Colonic mucosa (tissue), 4 donors: ENCODE data around the gene CABLES2. TPM values are rescaled to one million over a fixed set of nuclear protein-coding genes. Genes with fewer than 3 reads are reported as not detected.

Experiments used
- DNase-seq: peaks from one replicate; pipeline ENCODE4 v3.0.0-alpha.2; 2020
- H3K27ac ChIP-seq: fragments of 200-600 bp; one replicate; pipeline ENCODE4 v1.8.0; 2021
- H3K27me3 ChIP-seq: fragments of 200-600 bp; one replicate; pipeline ENCODE4 v1.8.0; 2021
- H3K36me3 ChIP-seq: fragments of 200-600 bp; one replicate; pipeline ENCODE4 v1.8.0; 2021
- H3K4me1 ChIP-seq: fragments of 200-600 bp; one replicate; pipeline ENCODE4 v1.8.0; 2021; ENCODE audit warnings: mild to moderate bottlenecking
- H3K4me3 ChIP-seq: fragments of 200-600 bp; one replicate; pipeline ENCODE4 v1.8.0; 2021
- H3K9ac ChIP-seq, 2 donors: one replicate each; pipeline ENCODE4 v1.7.0; 2013; ENCODE audit warnings: control low read depth in 2 of 2, low read depth in 2 of 2, low read length in 2 of 2
- H3K9me3 ChIP-seq: fragments of 200-600 bp; one replicate; pipeline ENCODE4 v1.8.0; 2021
- intact Hi-C: fragments of 100-400 bp; cut with DNase I; formaldehyde crosslinking; loops from one replicate; pipeline ENCODE4 v1.14.1; 2022
- total RNA-seq, 2 donors: library from RNA; stranded (reverse); fragmentation: NEBNext Ultra II Directional in 1 of 2; extraction: Animal tissue kit (Norgen Biotek cat#: 25700) in 1 of 2; gene quantifications; one replicate each; pipeline ENCODE4 v1.2.1, GENCODE V29; 2021
- TF ChIP-seq, protein P1 (sequence below): fragments of 200-600 bp; IDR thresholded peaks from one replicate; pipeline ENCODE4 v1.8.0; 2022; ENCODE audit warnings: antibody characterized with exemption, mild to moderate bottlenecking
- donor health status: healthy.
- donor health status: DM: no; HTN: no; CAD: no.
- donor health status: DM: no; HTN: no; CAD: no.

Gene CABLES2
- total RNA-seq, 2 donors from 2014 or later, result 7.8 to 10.5 TPM

DNA sequence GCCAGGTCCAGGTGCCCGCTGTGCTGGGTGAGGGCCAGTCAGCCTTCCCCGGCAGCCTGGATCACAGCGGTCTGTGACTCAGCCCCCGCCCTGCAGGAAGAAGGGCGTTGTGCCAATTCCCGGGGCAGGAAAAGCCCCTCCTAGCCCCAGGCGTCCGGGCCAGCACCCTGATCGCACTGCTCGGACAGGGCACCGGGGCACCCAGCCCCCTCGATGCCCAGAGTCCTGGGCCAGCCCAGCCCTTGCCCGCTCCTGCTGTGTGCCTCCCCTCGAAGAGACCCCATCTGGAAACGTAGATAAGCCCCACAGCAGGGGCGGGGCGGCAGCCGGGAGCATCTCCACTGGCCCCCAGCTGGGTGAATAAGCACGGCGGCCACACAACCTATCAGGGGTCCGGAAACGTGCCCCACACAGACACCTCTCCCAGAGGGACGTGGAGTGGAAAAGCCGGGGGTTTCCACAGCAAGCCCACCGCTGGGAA lies 49.9 kb downstream of the CABLES2 start:
- H3K4me1 ChIP-seq, result no peaks in the 10 kb centered on the region
- intact Hi-C loops, result no loop called here

DNA sequence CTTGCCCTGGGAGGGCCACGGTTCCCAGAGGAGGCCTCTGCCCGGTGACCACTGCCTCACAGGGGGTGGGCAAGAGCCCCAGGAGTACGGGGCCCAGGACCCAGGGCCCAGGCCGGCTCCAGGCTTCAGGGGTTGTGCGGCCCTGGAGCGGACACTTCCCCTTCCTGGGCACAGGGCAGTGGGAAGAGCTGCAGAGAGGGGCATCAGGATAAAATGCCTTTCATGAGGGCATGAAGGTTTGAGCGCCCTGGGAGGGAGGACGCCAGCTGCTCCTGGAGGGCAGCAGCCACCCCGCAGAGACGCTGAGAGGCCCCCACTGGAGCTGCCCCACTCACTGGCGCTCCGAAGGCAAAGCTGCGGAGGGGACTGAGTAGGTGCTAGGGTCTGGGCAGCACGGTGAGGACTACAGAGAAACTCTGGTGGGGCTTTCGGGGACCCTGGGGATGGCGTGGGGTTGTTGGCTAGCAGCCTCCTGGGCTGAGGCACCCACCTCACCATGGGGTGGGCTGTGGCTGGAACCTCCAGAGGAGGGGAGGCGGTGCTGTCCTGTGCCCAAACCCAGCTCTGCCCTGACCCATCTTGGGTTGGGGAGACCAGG lies 50.4 kb downstream of the CABLES2 start:
- no peak overlapping the region for H3K4me3 ChIP-seq
- DNase-seq, result no peak
- intact Hi-C loops, result no loop called here
- no peaks in the 10 kb centered on the region for H3K9me3 ChIP-seq
- peak overlapping the region in 1 of 2 donors; percentile 32 for H3K9ac ChIP-seq
- TF ChIP-seq, protein P1, sequence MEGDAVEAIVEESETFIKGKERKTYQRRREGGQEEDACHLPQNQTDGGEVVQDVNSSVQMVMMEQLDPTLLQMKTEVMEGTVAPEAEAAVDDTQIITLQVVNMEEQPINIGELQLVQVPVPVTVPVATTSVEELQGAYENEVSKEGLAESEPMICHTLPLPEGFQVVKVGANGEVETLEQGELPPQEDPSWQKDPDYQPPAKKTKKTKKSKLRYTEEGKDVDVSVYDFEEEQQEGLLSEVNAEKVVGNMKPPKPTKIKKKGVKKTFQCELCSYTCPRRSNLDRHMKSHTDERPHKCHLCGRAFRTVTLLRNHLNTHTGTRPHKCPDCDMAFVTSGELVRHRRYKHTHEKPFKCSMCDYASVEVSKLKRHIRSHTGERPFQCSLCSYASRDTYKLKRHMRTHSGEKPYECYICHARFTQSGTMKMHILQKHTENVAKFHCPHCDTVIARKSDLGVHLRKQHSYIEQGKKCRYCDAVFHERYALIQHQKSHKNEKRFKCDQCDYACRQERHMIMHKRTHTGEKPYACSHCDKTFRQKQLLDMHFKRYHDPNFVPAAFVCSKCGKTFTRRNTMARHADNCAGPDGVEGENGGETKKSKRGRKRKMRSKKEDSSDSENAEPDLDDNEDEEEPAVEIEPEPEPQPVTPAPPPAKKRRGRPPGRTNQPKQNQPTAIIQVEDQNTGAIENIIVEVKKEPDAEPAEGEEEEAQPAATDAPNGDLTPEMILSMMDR, result no peak
- H3K27ac ChIP-seq, result peak overlapping the region; percentile 67
- H3K27me3 ChIP-seq, result no peaks in the 10 kb centered on the region
- no peaks in the 10 kb centered on the region for H3K4me1 ChIP-seq
- no peaks in the 10 kb centered on the region for H3K36me3 ChIP-seq

More for the DNA sequence above, 49.9 kb downstream of the CABLES2 start:
- peak overlapping the region in 1 of 2 donors; percentile 32 for H3K9ac ChIP-seq
- no peaks in the 10 kb centered on the region for H3K9me3 ChIP-seq
- no peak overlapping the region for H3K4me3 ChIP-seq
- TF ChIP-seq, protein P1, result no peak
- no peaks in the 10 kb centered on the region for H3K36me3 ChIP-seq
- H3K27me3 ChIP-seq, result no peaks in the 10 kb centered on the region
- no peak for DNase-seq
- H3K27ac ChIP-seq, result peak overlapping the region; percentile 67

DNA sequence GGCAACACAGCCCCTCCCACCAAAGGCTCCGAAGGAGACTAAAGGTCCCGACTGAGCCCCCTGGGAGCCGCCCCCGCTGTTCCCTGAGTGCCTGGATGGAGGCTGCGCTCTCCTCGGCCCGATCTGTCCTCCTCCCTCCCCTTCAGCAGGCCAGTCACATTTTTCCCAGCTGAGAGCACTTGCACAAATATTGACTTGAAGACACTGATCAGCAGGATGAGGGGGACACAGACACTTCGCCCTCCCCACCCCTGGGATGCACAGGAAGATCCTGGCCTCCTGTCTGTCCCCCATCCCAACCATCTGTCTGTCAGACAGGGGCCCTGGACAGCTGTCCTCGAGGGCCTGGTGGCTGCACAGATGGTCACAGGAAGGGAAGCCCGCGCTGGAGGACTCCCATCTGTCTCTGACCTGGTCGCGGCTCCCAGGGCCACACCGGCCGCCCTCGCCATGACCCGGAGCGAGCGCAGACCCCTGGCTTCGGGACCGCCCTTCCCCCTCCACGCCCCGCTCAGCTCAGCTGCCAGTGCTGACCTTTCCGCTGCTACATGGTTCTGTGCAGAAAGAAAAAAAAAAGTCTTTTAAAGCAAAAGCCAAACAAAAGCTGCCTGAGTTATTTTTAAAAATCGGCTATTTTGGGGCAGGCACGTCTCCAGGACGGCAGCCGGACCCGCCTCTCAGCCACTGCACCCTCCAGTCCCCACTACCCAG lies 51.1 kb downstream of the CABLES2 start:
- no peak for DNase-seq
- no peaks in the 10 kb centered on the region for H3K36me3 ChIP-seq
- no peaks in the 10 kb centered on the region for H3K27me3 ChIP-seq
- no peaks in the 10 kb centered on the region for H3K4me1 ChIP-seq
- TF ChIP-seq, protein P1, result no peak
- intact Hi-C loops, result no loop called here
- no peaks in the 10 kb centered on the region for H3K9me3 ChIP-seq
- H3K9ac ChIP-seq, result peak overlapping the region; percentile 35 to 41
- peak overlapping the region; percentile 67 for H3K27ac ChIP-seq
- H3K4me3 ChIP-seq, result no peak overlapping the region

- Histone ChIP-seq H3K27me3 (no peaks in the 10 kb centered on the region), H3K4me3 (no peak overlapping the region), H3K27ac (peak overlapping the region; percentile 67), H3K9me3 (no peaks in the 10 kb centered on the region), H3K9ac (peak overlapping the region in 1 of 2 donors; percentile 50), H3K4me1 (no peaks in the 10 kb centered on the region), H3K36me3 (no peaks in the 10 kb centered on the region)
- TF ChIP-seq, protein P1, result no peak
- intact Hi-C loops, result no loop called here
- DNase-seq, result no peak
Observed at GRCh38 chr20:62355516-62355877, 51.6 kb downstream of the CABLES2 start.

GRCh38 chr20:62354811-62355341 lies 52.2 kb downstream of the CABLES2 start:
- Histone ChIP-seq H3K27ac (peak overlapping the region; percentile 67), H3K4me3 (no peak overlapping the region), H3K36me3 (no peaks in the 10 kb centered on the region), H3K9me3 (no peaks in the 10 kb centered on the region), H3K9ac (peak overlapping the region in 1 of 2 donors; percentile 50), H3K4me1 (peaks cover 4% of the 10 kb centered on the region), H3K27me3 (no peaks in the 10 kb centered on the region)
- TF ChIP-seq, protein P1, result no peak
- intact Hi-C loops, result no loop called here
- DNase-seq, result no peak
